GM21515 (cell line): ENCODE results near the gene TUBB2A.
"Not testable (repeated sequence)": the region's sequence is repeated elsewhere in the genome, so short reads cannot be mapped to it uniquely, and the experiment has no call there.

Experiments
- ATAC-seq: cut with Tn5 transposase; IDR thresholded peaks from one replicate; pipeline ENCODE4 v1.9.1; 2021; ENCODE audit not compliant: unreplicated experiment

TUBB2A gene

DNA sequence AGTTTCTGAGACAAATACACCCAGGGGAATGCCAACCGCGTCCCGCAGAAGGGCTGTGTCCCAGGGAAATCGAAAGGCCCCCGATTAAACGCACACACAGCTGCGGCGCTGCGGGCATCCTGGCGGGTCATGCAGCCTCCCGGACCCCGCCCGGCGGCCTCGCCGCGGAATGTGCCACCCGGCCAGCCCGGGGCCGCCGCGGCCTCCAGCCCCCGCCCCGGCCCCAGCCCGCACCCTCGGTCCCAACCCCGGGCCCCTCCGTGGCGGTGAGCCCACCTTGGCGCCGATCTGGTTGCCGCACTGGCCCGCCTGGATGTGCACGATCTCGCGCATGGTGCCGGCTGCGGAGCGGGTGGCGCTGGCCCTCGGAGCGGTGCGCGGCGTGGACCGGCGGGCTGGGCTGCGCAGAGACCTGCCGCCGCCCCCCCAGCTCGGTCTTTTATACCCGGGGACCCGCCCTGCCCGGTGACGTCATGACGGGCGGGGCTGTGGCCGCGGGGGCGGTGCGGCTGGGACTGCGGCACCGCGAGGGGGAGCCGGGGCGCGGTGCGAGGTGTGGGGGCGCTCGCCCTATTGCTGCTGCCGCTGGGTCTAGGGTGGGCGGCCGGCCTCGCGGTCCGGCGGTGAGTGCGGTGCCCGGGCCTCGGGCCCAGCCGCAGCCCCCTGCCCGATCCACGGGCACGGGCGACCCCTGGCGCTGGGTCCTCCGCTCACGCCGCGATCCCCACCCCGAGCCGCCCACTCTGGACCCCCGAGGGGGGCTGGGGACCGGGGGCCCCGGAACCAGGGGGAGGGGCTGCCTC lies at the start of gene TUBB2A:
TUBB2A (minus strand) TSS at position 414 of the 803 bp plus-strand sequence; CDS start at position 333, 81 bp downstream.
- ATAC-seq: peak; percentile 79

DNA sequence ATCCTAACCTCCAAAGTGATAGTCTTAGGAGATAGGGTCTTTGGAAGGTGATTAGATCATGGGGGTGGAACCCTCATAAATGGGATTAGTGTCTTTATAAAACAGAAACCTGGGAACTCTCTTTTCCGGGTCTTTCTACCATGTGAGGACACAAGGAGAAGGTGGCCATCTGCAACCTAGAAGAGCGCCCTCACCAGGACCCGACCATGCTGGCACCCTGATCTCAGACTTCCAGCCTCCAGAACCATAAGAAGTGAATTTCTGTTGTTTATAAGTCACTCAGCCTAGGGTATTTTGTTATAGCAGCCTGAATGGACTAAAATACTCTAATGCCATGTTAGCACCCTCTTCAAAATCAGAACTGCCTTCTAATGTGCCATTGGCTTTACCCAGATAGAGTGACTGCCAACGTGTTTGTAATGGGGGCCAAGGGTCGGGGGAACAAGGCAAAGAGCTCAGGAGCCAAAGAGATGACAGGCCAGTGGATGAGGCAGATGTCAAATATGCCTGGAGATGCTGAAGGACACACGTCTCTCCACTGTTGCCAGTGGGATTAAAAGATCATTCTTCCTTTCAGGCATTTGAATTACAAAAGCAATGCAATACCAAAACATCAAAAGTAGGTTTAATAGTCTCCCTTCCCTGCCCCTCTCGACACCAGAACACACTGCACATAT lies 49.1 kb upstream of the TUBB2A start:
- ATAC-seq: no peak

DNA sequence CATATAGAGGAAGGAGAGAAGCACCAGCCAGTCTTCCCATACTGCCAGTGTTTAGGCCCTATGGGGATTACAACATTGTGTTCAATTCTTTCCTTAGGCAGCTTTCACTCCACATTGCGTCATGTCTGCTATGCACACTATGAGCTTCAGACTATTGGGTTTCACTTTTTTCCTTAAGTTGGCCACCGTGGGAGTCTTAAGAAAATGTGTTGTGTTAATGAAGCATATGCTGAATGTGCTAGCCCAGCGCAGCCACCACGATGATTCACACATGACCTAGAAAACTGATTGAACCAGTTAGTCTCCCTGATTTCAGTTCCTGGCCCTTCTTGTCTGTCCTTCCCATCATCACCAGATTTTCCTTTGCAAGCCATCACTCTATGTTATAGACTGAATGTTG lies 48.6 kb upstream of the TUBB2A start:
- ATAC-seq: no peak

- no peak for ATAC-seq
Measured at GRCh38 chr6:3204921-3205320, 47.6 kb upstream of the TUBB2A start.

- no peak for ATAC-seq
Measured at GRCh38 chr6:3202999-3203696, 45.8 kb upstream of the TUBB2A start.

DNA sequence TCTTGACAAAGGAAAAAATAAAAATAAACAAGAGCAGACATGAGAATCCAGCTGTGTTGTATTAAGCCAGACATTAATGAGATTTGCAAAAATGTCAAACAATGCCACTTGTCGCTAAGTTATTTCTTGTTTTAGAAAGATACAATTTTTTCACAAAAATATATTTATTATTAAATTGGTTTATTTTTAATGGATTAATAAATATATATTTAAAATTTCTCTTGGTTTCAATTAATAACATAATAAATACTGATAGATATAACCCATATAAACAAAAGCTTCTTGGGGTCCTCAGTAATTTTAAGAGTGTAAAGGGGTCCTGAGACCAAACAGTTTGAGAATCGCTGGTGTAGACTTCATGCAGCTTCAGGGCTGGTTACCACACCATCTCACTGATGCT lies 44.0 kb upstream of the TUBB2A start:
- ATAC-seq: no peak

DNA sequence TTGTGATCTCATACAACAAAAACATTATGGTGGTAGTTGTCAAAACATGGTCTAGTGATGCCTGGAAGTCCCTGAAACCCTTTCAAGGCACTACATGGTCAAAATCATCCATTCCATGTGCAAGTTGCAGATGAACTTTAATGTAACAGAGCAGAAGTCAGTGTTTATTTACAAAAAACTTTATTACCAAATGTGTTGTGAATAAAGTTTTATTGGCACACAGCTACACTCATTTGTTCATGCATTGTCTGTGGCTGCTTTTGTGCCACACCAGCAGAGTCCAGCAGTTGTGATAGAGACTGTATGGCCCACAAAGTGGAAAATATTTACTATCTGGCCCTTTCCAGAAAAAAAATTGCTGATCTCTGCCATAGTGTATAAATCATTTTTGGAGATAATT lies 43.3 kb upstream of the TUBB2A start:
- ATAC-seq: no peak

DNA sequence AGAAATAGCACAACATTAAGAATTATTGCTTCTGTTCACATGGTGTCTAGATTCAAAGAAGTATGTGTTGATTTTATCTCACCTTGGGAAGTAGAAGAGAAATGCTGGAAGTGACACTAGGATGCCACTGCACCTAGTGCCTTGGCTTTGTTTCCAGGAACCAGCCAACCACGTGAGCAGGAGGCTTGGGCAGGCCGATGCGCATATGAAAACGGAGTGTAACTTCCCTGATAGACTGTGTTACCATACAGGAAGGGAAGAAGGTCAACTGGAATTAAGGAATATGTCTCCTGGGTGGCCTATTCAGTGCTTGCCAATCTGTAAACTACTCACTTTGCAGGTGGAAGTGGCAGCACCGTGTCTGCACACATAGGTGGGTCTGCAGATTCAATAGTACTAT lies 42.0 kb upstream of the TUBB2A start:
- no peak for ATAC-seq

DNA sequence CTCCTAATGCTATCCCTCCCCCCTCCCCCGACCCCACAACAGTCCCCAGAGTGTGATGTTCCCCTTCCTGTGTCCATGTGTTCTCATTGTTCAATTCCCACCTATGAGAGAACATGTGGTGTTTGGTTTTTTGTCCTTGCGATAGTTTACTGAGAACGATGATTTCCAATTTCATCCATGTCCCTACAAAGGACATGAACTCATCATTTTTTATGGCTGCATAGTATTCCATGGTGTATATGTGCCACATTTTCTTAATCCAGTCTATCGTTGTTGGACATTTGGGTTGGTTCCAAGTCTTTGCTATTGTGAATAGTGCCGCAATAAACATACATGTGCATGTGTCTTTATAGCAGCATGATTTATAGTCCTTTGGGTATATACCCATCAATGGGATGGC lies 40.4 kb upstream of the TUBB2A start:
- not testable (repeated sequence) for ATAC-seq

- ATAC-seq: no peak
Measured at GRCh38 chr6:3196770-3197169, 39.4 kb upstream of the TUBB2A start.

DNA sequence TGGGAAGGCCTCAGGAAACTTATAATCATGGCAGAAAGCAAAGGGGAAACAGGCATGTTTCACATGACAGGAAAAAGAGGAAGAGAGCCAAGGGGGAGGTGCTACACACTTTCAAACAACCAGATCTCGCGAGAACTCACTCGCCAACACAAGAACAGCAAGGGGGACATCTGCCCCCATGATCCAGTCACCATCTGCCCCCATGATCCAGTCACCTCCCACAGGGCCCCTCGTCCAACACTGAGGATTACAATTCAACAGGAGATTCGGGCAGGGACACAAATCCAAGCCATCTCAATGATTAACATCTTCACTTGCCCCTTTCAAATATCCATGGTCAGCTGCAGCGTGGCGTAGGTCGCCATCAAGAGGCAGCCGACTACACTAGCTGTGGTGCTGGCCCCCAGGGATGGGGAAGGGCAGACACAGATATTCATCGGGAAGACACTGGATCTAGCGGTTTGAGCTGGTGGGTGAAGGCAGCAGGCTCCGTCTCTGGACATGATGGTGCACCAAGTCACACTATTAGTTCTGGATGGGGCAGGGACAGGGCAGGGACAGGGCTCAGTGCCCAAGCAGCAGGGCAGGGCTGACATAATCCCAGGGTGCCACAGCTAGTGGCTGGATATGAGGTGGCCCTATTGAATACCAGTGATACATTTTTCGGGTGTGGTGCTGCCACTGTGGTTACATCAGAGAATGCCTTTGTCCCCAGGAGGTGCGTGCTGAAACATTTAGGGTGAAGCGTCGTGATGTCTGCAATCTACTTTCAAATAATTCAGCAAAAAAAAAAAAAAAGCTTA lies 38.6 kb upstream of the TUBB2A start:
- no peak for ATAC-seq

DNA sequence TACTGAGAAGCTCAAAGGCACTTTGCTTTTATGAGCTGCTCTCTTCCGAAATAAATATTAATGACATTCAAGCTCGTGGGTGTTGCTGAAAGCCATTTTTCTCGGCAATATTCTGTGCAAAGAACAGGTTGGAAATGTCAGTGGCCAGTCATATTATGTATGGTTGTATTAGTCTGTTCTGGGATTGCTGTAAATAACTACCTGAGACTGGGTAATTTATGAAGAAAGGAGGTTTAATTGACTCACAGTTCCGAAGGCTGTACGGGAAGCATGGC lies 38.0 kb upstream of the TUBB2A start:
- no peak for ATAC-seq

DNA sequence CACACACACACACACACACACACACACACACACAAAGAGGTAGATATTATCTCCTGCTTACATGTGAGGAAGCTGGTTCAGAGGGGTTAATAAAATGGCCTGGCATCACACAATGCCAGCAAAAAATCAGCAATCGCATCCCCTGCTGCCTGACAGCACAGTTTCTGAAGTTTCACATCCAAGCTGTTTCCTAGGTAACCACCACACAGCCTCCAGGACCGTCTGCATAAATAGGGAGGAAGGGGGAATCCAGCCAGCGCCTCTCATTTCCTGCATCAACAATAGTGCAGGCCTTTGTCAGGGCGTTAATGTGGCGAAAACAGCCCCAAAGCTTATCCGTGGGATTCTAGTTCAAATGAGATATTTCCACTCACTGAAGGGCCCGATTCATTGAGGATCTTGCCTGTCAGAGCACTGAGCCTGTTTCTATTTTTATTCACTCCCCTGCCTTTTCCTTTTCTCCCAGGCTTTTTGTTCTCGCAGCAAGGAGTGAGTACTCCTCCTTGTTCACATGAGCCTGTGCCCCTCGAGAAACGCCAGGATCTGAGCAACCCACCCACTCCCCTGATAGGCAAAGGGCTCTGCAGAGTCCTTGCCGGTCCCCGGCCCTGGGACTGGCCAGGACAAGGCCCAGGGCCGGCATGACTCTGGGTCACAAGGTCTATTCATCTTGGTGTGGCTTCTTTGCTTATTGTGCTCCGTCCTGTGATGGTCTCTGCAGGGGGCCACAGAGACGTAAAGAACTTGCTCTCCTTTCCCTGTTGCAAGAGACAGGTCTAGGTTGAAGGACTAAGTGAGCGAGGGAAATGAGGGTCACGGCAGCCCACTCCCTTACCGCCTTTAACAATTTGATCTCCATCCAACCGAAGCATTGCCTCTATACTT lies 37.4 kb upstream of the TUBB2A start:
- no peak for ATAC-seq

- no peak for ATAC-seq
Measured at GRCh38 chr6:3193102-3193849, 35.9 kb upstream of the TUBB2A start.

- no peak for ATAC-seq
Measured at GRCh38 chr6:3190779-3191178, 33.4 kb upstream of the TUBB2A start.

- ATAC-seq: no peak
Measured at GRCh38 chr6:3190056-3190455, 32.7 kb upstream of the TUBB2A start.

DNA sequence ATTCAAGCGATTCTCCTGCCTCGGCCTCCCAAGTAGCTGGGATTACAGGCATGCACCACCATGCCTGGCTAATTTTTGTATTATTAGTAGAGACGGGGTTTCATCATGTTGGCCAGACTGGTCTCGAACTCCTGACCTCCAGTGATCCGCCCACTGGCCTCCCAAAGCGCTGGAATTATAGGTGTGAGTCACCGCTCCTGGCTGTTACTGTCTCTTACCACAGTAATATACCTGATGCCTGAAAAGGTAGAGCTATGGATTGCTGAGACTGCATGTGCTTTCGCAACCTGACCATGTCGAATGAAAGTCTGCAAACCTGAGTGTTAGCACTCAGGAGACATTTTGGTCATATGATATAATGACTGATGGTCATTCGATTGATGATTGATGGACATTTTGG lies 31.8 kb upstream of the TUBB2A start:
- ATAC-seq: not testable (repeated sequence)

GRCh38 chr6:3188262-3188661 lies 30.9 kb upstream of the TUBB2A start:
- no peak for ATAC-seq

- no peak for ATAC-seq
Measured at GRCh38 chr6:3186974-3187382, 29.6 kb upstream of the TUBB2A start.

GRCh38 chr6:3183066-3183465 lies 25.7 kb upstream of the TUBB2A start:
- no peak for ATAC-seq
